Fibroblast of pulmonary artery (primary cell): Measurements from ENCODE around the gene PTPRN2.

Experiments used
- DNase-seq: peaks from one replicate; pipeline ENCODE4 v3.0.0-alpha.2; 2010; ENCODE audit warnings: low read depth
- H3K4me3 ChIP-seq: replicated peaks from 2 replicates; pipeline ENCODE4 v1.5.1; 2011; ENCODE audit warnings: low read depth, mild to moderate bottlenecking, control low read depth, low read length, moderate library complexity
- TF ChIP-seq, protein P1 (sequence below): IDR thresholded peaks from 2 replicates; pipeline ENCODE4 v1.5.1; 2011; ENCODE audit warnings: mild to moderate bottlenecking, control low read depth, low read length, inconsistent platforms; ENCODE audit errors: missing control alignments

PTPRN2 gene

DNA sequence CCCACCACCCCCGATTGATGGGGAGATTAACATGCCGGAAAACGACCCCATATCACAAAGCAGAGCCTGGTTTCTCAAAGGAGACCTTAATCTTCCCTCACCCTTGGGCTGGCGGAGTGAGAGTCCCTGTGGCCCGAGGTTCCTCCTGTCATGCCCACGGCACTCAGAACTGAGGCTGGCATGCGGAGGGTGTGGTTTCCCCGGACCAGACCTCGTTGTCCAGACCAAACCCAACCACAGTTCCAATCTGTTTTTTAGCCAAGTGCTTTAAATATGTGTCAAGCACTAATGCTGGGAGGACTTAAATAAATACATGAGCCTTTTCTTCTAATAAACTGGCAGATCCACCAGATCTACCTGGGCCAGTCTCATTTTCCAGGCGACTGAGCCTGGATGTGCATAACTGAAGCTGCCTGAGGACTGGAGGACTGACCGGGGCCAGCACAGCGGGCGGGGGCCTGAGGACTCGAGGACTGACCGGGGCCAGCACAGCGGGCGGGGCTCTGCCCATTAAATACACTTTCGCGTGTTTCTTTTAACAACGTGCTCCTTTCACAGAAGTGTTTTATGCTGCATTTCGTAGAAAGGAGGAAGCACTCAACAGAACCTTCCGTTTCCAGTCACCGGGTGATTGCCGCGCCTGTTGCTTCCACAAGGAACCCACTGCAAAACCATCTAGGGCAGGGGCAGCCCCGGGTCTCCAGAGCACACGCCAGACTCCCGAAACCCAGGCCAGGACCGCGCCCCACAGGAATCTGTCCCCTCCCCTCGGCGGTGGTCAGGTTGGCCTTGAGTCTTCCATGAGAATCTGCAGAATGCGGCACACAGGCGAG is 334.6 kb downstream of the PTPRN2 start:
- no peak overlapping the region for H3K4me3 ChIP-seq
- DNase-seq: no peak
- TF ChIP-seq, protein P1, sequence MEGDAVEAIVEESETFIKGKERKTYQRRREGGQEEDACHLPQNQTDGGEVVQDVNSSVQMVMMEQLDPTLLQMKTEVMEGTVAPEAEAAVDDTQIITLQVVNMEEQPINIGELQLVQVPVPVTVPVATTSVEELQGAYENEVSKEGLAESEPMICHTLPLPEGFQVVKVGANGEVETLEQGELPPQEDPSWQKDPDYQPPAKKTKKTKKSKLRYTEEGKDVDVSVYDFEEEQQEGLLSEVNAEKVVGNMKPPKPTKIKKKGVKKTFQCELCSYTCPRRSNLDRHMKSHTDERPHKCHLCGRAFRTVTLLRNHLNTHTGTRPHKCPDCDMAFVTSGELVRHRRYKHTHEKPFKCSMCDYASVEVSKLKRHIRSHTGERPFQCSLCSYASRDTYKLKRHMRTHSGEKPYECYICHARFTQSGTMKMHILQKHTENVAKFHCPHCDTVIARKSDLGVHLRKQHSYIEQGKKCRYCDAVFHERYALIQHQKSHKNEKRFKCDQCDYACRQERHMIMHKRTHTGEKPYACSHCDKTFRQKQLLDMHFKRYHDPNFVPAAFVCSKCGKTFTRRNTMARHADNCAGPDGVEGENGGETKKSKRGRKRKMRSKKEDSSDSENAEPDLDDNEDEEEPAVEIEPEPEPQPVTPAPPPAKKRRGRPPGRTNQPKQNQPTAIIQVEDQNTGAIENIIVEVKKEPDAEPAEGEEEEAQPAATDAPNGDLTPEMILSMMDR: no peak

DNA sequence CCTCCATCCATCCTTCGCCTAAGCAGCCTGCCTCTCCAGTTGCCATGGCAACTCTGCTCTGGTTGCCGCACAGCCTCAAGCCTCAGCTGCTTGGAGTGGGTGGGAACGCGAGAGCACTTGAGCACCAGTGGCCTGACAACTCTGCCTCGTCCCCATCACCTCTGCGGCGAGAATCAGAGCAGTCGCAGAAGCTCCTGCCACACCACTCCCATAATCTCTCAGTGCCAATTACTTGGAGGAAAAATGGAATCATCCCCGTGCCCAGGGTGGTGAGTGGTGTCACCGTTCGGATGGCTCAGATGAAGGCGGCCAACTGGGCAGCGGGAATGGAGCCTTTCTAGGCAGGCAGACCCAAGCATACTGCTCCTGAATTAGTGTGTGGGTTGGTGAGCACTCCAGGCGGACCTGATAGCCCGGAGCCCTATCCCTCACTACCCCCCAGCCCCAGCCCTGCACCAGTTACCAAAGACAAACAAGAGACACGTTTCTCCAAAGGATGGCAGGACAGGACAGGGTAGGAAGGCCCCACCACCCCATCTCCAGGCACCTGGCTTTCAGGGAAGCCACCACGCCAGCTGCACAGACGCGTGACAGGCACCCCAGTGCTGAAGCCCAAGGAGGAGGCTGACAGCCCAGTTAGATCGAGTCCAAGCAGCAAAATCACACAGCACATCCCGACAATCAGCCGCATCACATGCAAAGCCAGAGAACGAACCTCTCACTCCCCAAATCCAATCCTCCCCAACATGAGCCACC is 335.4 kb downstream of the PTPRN2 start:
- TF ChIP-seq, protein P1: no peak
- DNase-seq: no peak
- H3K4me3 ChIP-seq: no peak overlapping the region

DNA sequence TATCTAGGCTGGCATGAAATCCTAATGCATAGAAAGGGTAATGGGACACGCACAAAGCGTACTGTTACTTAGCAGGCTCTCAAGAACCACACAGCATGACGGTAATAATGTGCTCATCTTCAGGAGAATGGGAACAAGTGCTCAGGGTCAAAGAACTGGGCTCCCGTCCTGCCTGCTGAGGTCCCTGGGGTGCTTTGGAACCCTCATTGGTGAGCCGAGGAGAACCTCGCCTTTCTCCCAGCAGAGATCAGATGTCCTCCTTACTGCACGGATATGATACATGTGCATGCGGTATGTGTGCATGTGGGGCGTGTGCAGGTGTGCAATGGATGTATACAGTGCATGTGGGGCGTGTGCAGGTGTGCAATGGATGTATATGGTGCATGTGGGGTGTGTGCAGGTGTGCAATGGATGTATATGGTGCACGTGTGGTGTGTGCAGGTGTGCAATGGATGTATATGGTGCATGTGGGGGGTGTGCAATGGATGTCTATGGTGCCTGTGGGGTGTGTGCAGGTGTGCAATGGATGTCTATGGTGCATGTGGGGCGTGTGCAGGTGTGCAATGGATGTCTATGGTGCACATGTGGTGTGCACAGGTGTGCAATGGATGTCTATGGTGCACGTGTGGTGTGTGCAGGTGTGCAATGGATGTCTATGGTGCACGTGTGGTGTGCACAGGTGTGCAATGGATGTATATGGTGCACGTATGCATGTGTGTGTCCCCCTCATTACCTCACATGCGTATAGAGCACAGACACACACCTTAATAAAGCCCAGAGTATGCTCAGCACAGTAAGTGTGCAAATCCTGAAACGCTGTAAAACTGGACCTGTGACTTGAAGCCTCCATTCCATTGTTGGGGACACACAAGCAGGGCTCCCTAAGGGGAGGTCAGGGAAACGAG is 336.3 kb downstream of the PTPRN2 start:
- DNase-seq: no peak
- no peak overlapping the region for H3K4me3 ChIP-seq
- TF ChIP-seq, protein P1: no peak

- DNase-seq: no peak
- H3K4me3 ChIP-seq: no peak overlapping the region
- TF ChIP-seq, protein P1: no peak
Measured at GRCh38 chr7:158249692-158250091, 337.9 kb downstream of the PTPRN2 start.

GRCh38 chr7:158248816-158249215 is 338.8 kb downstream of the PTPRN2 start:
- DNase-seq: no peak
- H3K4me3 ChIP-seq: no peak overlapping the region
- TF ChIP-seq, protein P1: no peak

DNA sequence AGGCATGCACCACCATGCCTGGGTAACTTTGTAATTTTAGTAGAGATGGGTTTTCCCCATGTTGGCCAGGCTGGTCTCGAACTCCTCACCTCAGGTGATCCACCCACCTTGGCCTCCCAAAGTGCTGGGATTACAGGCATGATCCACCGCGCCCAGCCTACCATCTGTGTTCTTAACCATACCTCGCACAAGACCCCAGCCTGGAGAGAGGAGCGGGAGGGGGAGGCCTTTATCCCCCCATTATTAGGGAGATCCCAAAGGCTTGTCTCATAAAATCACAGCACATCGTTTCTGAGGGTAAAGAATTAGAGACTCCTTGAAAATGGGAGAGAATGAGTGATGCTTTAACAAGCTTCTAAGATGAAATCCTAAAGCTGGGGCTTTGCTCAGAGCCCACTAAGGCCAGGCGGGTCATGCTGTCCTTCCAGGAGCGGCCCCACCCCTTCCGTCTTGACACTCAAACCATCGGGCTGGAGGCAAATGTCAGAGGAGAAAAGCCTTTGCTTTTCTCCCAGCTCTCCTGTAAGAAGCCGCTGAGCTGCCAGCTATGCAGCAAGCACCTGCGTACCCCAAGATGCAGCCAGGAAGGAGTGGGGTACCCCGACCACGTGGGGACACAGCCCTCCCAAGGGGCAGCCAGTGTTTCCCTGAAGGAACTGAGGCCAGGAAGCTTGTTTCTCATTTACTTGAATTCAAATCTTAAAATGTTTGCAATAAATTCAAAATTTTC is 339.7 kb downstream of the PTPRN2 start:
- no peak for DNase-seq
- TF ChIP-seq, protein P1: no peak
- H3K4me3 ChIP-seq: no peak overlapping the region
